HG03432 (cell line): ENCODE data around the gene CXCR5.
A peak's percentile ranks its signal among the peaks of the same experiment; 100 is the strongest.

Experiments
- ATAC-seq: cut with Tn5 transposase; IDR thresholded peaks from one replicate; pipeline ENCODE4 v1.9.1; 2021; ENCODE audit warnings: mild to moderate bottlenecking, moderate library complexity; ENCODE audit not compliant: unreplicated experiment

Gene CXCR5

GRCh38 chr11:118897721-118898310, 14.1 kb downstream of the CXCR5 start:
- no peak for ATAC-seq

DNA sequence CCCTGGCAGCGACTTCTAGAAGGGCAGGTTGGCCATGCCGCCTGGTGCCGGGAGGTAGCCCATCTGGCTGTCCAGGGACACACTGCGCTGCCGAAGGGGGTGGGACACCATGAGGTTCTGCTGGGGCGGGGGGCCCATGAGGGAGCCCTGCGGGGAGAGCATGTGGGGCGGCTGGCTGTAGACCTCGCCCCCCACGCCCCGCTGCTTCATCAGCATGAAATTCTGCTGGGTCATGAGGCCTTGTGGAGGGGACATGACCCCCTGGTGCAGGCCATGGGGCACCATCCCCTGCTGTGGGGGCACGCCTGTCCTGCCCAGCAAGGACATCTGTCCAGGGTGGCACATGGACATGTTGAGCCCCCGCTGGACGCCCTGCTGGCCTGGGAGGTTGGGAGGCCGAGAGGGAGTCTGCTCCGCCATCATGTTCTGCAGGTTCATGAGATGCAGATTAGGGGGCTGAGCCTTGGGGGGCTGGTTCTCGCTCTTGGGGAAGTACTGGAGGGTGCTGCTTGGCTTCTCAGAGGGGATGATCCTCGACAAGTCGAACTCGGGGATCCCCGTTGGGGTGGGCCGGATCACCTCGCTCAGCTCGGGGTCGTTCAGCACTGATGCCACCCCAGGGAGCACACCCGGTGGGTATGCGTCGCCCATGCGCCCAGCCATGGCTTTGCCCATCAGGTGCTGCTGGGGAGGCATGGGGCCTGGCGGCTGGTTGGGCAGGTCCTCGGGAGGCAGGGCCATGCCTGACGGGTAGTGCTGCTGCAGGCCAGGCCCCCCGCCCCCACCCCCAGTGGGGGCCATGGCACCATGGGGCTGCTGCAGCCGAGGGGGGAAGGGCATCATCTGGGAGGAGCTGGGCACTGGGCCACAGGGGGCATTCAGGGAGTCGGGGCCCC, 15.0 kb downstream of the CXCR5 start:
- ATAC-seq, result no peak

- no peak for ATAC-seq
Observed at GRCh38 chr11:118899296-118899688, 15.6 kb downstream of the CXCR5 start.

GRCh38 chr11:118899706-118900360, 16.1 kb downstream of the CXCR5 start:
- ATAC-seq, result no peak

DNA sequence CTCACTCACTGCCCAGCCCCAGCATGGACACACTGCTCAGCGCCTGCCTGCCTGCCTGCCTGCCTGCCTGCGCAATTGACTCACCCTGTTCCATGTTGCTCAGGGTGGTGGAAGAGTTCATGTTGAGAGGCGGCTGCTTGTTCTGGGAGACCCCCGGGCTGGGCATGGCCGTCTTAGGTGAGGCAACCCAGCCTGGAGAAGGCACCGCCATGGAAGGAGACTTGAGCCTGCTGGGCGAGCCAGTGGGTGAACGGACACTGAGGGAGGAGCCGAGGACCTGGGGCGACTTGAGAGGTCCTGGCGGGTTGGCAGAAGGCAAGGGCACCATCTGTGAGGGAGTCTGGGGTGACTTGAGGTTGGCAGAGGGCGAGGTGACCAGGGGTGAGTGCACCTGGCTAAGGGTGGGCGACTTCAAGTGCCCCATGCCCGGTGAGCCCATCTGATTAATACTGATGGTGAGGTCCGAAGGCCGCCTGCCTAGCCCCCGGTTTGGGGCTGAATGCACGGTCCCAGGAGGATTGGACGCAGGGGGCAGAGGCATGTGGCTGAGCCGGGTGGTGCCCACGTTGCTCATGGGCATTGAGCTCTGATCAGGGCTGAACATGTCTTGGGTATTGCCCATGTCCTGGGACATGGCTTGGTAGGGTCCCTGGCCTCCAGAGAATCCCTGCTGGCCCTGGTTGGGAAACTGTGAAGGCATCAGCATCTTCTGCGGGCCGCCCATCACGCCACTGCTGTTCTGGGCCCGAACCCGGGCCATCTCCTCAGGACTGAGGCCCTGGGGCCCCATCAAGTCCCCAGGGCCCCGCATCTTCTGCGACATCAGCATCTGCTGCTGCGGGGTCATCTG, 17.1 kb downstream of the CXCR5 start:
- no peak for ATAC-seq

GRCh38 chr11:118901494-118902335, 18.0 kb downstream of the CXCR5 start:
- no peak for ATAC-seq

GRCh38 chr11:118902336-118903203, 18.9 kb downstream of the CXCR5 start:
- ATAC-seq, result no peak

DNA sequence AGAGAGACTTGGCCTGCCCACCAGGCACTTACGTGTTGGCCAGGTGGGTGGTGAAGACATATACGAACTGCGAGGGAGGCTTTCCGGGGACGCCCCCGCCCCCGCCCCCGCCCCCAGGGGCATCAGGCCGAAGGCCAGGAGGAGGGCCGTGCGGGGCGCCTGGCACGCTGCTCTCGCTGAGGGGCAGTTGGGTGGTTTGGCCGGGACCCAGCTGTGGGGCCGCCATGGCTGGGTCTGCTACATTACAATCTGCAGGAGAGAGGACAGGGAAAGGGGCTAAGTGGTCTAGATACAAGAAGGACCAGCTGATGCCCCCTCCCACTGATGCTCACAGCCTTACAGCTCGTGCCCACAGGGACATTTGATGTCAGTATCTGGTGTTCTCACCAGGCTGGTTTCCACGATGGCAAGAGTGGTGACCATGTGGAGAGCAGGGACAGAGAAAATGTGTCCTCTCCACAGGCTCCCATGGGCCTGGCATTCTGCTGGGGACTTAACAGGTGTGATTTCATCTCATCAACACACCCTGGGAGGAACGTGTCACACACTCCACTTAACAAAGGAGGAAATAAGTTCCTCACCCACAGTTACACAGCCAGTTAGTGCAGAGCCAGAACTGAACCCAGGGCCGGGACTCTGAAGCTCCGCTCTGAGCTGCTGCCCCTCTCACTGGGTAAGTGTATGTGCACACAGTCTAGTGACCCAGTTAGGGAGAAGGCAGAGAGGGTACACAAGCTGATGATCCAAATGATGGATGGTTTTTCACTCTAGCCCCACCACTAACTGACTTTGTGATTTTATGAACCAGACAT, 19.7 kb downstream of the CXCR5 start:
- no peak for ATAC-seq

GRCh38 chr11:118907051-118908042, 23.7 kb downstream of the CXCR5 start:
- peak; percentile 74 for ATAC-seq

DNA sequence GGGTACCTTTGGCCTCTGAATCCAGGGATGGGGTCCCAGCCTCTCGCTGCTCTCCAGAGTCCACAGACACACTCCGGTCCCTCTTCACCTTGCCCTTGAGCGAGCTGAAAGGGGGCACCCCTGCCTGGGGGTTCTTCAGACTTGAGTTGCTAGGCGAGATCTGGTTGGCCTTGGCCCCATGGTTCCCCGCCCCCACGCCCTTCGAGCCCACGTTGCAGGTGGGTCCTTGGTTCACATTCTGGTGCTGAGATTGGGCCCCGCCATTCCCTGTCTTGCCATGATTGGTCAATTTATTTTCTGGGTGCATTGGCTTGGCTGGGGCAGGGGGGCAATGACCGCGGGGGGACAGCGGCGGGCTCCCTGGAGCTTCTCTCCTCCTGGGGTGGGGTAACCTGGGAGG, 24.6 kb downstream of the CXCR5 start:
- ATAC-seq, result no peak

GRCh38 chr11:118908901-118909618, 25.4 kb downstream of the CXCR5 start:
- no peak for ATAC-seq

DNA sequence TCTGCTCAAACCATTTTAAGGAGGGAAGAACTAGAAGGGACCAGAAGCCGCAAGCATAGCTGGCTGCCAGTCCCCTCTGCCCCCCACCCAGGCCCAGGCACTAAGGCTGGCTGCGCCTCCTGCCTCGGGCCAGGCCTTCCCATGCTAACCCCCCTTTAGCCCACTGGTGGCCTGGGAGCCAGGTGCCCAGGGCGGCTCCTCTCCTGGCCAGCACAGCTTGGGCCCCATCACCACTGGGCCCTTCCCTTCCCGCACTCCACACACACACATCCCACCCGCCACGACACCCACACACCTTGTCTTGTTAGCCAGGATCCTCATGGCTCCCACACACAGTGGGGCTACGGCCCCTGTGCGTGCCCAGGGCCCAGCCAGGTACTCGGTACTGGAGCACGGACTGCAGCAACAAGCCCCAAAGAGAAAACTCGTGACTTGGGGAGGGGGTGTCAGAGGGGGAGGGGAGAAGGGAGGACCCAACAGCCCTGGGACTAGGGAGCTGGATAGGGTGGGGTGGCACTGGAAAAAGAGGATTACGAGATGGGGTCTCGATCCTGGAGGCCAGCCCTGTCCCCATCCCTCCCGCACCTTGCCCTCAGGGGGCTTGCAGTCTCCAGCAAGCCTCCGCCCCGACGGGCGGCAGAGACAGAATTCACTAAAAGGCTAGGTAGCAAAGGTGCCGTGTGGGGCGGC, 26.1 kb downstream of the CXCR5 start:
- no peak for ATAC-seq

- no peak for ATAC-seq
Observed at GRCh38 chr11:118910309-118911112, 26.8 kb downstream of the CXCR5 start.

DNA sequence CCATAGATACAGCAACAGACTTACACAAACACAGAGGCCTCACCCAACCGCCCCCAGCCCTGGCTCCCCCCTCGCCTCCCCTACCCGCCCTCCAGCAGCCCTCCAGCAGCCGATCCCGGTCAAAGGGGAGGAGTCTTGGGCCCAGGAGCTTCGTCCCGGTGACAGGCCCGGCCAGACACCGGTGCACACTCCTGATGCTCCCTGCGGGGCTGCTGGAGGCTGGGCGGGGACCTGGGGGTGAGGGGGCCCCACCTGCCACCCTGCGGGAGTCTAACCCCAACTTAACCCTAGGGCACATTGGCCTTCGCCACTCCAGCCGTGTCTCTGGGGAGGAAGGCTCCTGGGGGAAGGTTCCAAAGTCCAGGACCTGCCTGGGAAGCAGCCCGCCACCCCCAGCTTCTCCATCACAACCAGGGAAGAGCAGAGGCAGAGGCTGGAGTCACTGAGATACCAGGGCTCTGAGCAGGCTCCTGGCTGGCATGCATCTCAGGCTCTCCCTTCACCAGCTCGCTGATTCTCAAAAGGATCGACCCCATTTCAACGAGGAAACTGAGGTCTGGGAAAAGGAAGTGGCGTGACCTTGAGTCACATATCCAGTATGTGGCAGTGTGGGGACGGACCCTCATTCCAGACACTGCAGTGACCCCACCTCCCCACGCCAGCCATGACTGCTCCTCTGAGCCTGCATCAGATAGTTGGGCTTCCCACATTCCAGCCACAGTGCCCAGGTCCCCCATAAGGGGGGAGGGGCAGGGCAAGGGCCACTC, 27.6 kb downstream of the CXCR5 start:
- ATAC-seq, result no peak
